K562 (cell line): ENCODE results near the gene PRPSAP1. TPM values are rescaled to one million over a fixed set of nuclear protein-coding genes. Genes with fewer than 3 reads are reported as not detected.
A peak's percentile ranks its signal among the peaks of the same experiment; 100 is the strongest.

Source experiments
- BRCA1 ChIP-seq, 2 experiments: fragments of 450-650 bp in 1 of 2; sonication (generic) in 1 of 2; formaldehyde crosslinking in 1 of 2; IDR thresholded peaks; 2 replicates each; pipeline versions ENCODE4 v1.5.0 to v1.6.1; 2017 to 2020; ENCODE audit warnings: mild to moderate bottlenecking in 1 of 2, missing genetic modification reagents in 1 of 2
- C11orf30 ChIP-seq: fragments of 450-650 bp; IDR thresholded peaks from 2 replicates; pipeline ENCODE4 v1.6.1; 2016; ENCODE audit warnings: low read depth, mild to moderate bottlenecking
- CBFB ChIP-seq: sonication (generic); formaldehyde crosslinking; IDR thresholded peaks from 2 replicates; pipeline ENCODE4 v1.4.0; 2020; ENCODE audit warnings: mild to moderate bottlenecking, missing genetic modification reagents
- CBX5 ChIP-seq: IDR thresholded peaks from 2 replicates; pipeline ENCODE4 v1.6.1; 2014; ENCODE audit warnings: low read depth, borderline replicate concordance
- DIDO1 ChIP-seq: fragments of 450-650 bp; IDR thresholded peaks from 2 replicates; pipeline ENCODE4 v1.6.1; 2016; ENCODE audit warnings: low read depth, missing biosample characterization, missing genetic modification characterization
- FOS ChIP-seq: IDR thresholded peaks from 3 replicates; pipeline ENCODE4 v1.6.1; 2011; ENCODE audit not compliant: insufficient read length; ENCODE audit errors: extremely low read depth
- GABPB2 ChIP-seq: fragments of 250-450 bp; sonication (Bioruptor Pico); conservative IDR thresholded peaks from 2 replicates; pipeline ENCODE4 v1.5.1; 2021; ENCODE audit warnings: mild to moderate bottlenecking
- LCOR ChIP-seq: sonication (generic); formaldehyde crosslinking; IDR thresholded peaks from 2 replicates; pipeline ENCODE4 v1.8.0; 2022; ENCODE audit warnings: mild to moderate bottlenecking, missing genetic modification reagents
- MXI1 ChIP-seq: IDR thresholded peaks from 2 replicates; pipeline ENCODE4 v1.6.1; 2011; ENCODE audit warnings: low read depth, mild to moderate bottlenecking, improper control_type of control experiment, low read length
- NR2C1 ChIP-seq, 2 experiments: fragments of 450-650 bp; IDR thresholded peaks; 2 replicates each; pipeline ENCODE4 v1.6.1; 2017; ENCODE audit warnings: mild to moderate bottlenecking in 2 of 2, antibody characterized with exemption in 1 of 2, inconsistent platforms in 1 of 2, missing compliant biosample characterization in 1 of 2, missing genetic modification characterization in 1 of 2
- NR4A1 ChIP-seq, 2 experiments: fragments of 250-450 bp in 1 of 2; fragments of 450-650 bp in 1 of 2; sonication (Bioruptor Pico) in 1 of 2; IDR thresholded peaks; 2 replicates each; pipeline versions ENCODE4 v1.4.0 to v1.6.1; 2016 to 2020; ENCODE audit warnings: mild to moderate bottlenecking in 2 of 2, missing compliant biosample characterization in 1 of 2, missing genetic modification characterization in 1 of 2, moderate library complexity in 1 of 2
- RBM15 ChIP-seq: fragments of 200-400 bp; formaldehyde crosslinking; IDR thresholded peaks from 2 replicates; pipeline ENCODE4 v1.6.1; 2018; ENCODE audit warnings: mild to moderate bottlenecking, low read length, moderate library complexity; ENCODE audit not compliant: insufficient read depth
- SNIP1 ChIP-seq: fragments of 450-650 bp; IDR thresholded peaks from 2 replicates; pipeline ENCODE4 v1.7.1; 2017; ENCODE audit warnings: low read depth, mild to moderate bottlenecking
- TAF1 ChIP-seq: IDR thresholded peaks from 2 replicates; pipeline ENCODE4 v1.6.1; 2011; ENCODE audit warnings: mild to moderate bottlenecking, low read length, moderate library complexity; ENCODE audit not compliant: insufficient read depth, control insufficient read depth, severe bottlenecking; ENCODE audit errors: extremely low read depth
- TAF7 ChIP-seq: fragments of 450-650 bp; IDR thresholded peaks from 2 replicates; pipeline ENCODE4 v1.6.1; 2016; ENCODE audit warnings: missing genetic modification characterization, missing compliant biosample characterization
- YBX1 ChIP-seq: fragments of 450-650 bp; IDR thresholded peaks from 2 replicates; pipeline ENCODE4 v1.7.1; 2016; ENCODE audit warnings: mild to moderate bottlenecking
- ZC3H8 ChIP-seq: fragments of 450-650 bp; IDR thresholded peaks from 2 replicates; pipeline ENCODE4 v1.6.1; 2017
- ZFP30 ChIP-seq: fragments of 250-450 bp; sonication (Bioruptor Pico); IDR thresholded peaks from 2 replicates; pipeline ENCODE4 v1.8.0; 2022; ENCODE audit warnings: moderate library complexity, mild to moderate bottlenecking, inconsistent platforms, borderline replicate concordance
- ZNF707 ChIP-seq: fragments of 250-450 bp; sonication (Bioruptor Pico); conservative IDR thresholded peaks from 2 replicates; pipeline ENCODE4 v1.8.0; 2022; ENCODE audit warnings: inconsistent platforms, mild to moderate bottlenecking, moderate library complexity
- polyA plus RNA-seq, 8 experiments: library from polyadenylated mRNA; depleted of rRNA in 4 of 8; stranded (reverse) in 5 of 8; unstranded in 3 of 8; fragments of >200 nt; fragmentation: Nextera tagmentation in 2 of 8; fragmentation: Illumina TruSeq in 1 of 8; extraction: Ambion mirVana in 2 of 8; extraction: Trizol in 1 of 8; gene quantifications; 2 replicates each; pipeline versions ENCODE4 v1.2.1 to v1.2.3, GENCODE V29; 2011 to 2014; ENCODE audit warnings: inconsistent platforms in 1 of 8, missing spikeins in 1 of 8
- total RNA-seq, 7 experiments: library from RNA; depleted of rRNA in 6 of 7; stranded (reverse); fragments of >200 nt in 6 of 7; fragmentation: Illumina TruSeq in 2 of 7; extraction: Trizol in 2 of 7; gene quantifications; 2 replicates each; pipeline versions ENCODE4 v1.2.1 to v1.2.3, GENCODE V29; 2011 to 2021; ENCODE audit warnings: low replicate concordance in 1 of 7
- TF ChIP-seq, protein P1 (sequence below): fragments of 450-650 bp; IDR thresholded peaks from 2 replicates; pipeline ENCODE4 v1.6.1; 2017; ENCODE audit warnings: mild to moderate bottlenecking, moderate library complexity
- TF ChIP-seq, protein P2 (sequence below), 3 experiments: fragments of 200-800 bp in 1 of 3; sonication (Bioruptor generic) in 1 of 3; sonication (generic) in 1 of 3; formaldehyde crosslinking in 1 of 3; IDR thresholded peaks; 2 replicates each; pipeline versions ENCODE4 v1.6.1 to v1.8.0; 2016 to 2022; ENCODE audit warnings: mild to moderate bottlenecking in 2 of 3, missing compliant biosample characterization in 2 of 3, missing genetic modification characterization in 2 of 3, missing genetic modification reagents in 1 of 3
- TF ChIP-seq, protein P3 (sequence below): IDR thresholded peaks from 2 replicates; pipeline ENCODE4 v1.6.1; 2016; ENCODE audit warnings: missing genetic modification characterization, missing compliant biosample characterization

Gene PRPSAP1
- total and polyA plus RNA-seq, 9 of the 15 experiments (the other 6 are each of a cell fraction or from before 2014, with no cell fraction given), result 21.9 to 77.1 (median 40.8) TPM

DNA sequence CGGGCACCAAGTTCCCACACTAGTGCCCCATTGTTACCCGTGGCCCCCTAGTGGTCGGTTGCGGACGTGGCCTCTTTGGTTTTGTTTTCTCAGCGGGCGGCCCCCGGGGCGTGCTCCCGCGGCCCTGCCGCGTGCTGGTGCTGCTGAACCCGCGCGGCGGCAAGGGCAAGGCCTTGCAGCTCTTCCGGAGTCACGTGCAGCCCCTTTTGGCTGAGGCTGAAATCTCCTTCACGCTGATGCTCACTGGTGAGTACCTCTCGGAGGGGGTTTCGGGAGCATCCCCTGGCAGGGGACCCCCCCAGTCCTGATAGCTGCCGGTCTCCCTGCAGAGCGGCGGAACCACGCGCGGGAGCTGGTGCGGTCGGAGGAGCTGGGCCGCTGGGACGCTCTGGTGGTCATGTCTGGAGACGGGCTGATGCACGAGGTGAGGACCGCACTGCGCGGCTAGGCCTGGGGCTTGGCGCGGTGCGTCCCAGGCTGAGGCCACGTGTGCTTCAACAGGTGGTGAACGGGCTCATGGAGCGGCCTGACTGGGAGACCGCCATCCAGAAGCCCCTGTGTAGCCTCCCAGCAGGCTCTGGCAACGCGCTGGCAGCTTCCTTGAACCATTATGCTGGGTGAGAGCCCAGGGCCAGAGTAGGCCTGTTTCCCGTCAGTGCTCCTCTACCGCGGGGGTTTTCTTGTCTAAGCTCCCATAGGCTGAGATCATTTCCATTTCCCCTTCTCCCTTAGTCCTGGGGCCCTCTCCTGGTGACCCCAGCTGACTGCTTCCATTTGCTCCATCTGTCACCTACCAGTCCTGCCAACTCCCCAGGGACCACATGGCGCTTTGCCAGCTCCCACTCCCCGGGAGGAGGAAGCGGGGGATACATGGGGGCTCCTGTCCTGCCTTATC, 32.4 kb upstream of the PRPSAP1 start (continued):
- TF ChIP-seq NR4A1 (CRISPR knock-in tag; IDR thresholded peaks at IDR 0.05) (peak; percentile 64; the same call in 1 of the 2 replicates), NR4A1 (tag; IDR thresholded peaks at IDR 0.05) (peak; percentile 62; the same call in 1 of the 2 replicates), RBM15 (no peak), TAF7 (tag) (no peak), GABPB2 (CRISPR knock-in tag) (no peak), LCOR (peak; percentile 96), NR2C1 (IDR thresholded peaks at IDR 0.05) (no peak; the same call in 1 of the 2 replicates), NR2C1 (tag; IDR thresholded peaks at IDR 0.05) (no peak; the same call in none of the 2 replicates), TAF1 (no peak), FOS (no peak), DIDO1 (tag) (no peak), BRCA1 (IDR thresholded peaks at IDR 0.05) (no peak), BRCA1 (CRISPR knock-in tag; IDR thresholded peaks at IDR 0.05) (peak; percentile 91), CBX5 (no peak), MXI1 (peak; percentile 51; the same call in 1 of the 2 replicates), CBFB (CRISPR knock-in tag) (peak; percentile 91), YBX1 (no peak), ZFP30 (CRISPR knock-in tag) (no peak), ZC3H8 (no peak), ZNF707 (CRISPR knock-in tag) (no peak), C11orf30 (no peak), SNIP1 (no peak)
- TF ChIP-seq, protein P1, sequence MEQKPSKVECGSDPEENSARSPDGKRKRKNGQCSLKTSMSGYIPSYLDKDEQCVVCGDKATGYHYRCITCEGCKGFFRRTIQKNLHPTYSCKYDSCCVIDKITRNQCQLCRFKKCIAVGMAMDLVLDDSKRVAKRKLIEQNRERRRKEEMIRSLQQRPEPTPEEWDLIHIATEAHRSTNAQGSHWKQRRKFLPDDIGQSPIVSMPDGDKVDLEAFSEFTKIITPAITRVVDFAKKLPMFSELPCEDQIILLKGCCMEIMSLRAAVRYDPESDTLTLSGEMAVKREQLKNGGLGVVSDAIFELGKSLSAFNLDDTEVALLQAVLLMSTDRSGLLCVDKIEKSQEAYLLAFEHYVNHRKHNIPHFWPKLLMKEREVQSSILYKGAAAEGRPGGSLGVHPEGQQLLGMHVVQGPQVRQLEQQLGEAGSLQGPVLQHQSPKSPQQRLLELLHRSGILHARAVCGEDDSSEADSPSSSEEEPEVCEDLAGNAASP, result no peak
- TF ChIP-seq, protein P2, sequence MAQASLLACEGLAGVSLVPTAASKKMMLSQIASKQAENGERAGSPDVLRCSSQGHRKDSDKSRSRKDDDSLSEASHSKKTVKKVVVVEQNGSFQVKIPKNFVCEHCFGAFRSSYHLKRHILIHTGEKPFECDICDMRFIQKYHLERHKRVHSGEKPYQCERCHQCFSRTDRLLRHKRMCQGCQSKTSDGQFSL (CRISPR knock-in tag; IDR thresholded peaks at IDR 0.05), result peak; percentile 69; the same call in 1 of the 2 replicates
- TF ChIP-seq, protein P2 (tag; IDR thresholded peaks at IDR 0.05), result no peak
- TF ChIP-seq, protein P3, sequence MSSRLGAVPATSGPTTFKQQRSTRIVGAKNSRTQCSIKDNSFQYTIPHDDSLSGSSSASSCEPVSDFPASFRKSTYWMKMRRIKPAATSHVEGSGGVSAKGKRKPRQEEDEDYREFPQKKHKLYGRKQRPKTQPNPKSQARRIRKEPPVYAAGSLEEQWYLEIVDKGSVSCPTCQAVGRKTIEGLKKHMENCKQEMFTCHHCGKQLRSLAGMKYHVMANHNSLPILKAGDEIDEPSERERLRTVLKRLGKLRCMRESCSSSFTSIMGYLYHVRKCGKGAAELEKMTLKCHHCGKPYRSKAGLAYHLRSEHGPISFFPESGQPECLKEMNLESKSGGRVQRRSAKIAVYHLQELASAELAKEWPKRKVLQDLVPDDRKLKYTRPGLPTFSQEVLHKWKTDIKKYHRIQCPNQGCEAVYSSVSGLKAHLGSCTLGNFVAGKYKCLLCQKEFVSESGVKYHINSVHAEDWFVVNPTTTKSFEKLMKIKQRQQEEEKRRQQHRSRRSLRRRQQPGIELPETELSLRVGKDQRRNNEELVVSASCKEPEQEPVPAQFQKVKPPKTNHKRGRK (tag), result no peak
